K562 (cell line): ENCODE measurements around the gene POLD4. TPM values are rescaled to one million over a fixed set of nuclear protein-coding genes. Genes with fewer than 3 reads are reported as not detected.
A peak's percentile ranks its signal among the peaks of the same experiment; 100 is the strongest.

Experiments
- ATAC-seq: fragments of 200-7000 bp; cut with Tn5 transposase; 3 replicates; pipeline ENCODE4 v1.9.1; 2020; ENCODE audit warnings: moderate library complexity
- BruUV-seq: library from RNA; stranded (reverse); fragments of 400-500 nt; replicated peaks from 2 replicates; lab custom pipeline; 2021; lab: Mats Ljungman, UMichigan
- CTCF ChIA-PET: fragments of 300-600 bp; formaldehyde crosslinking; extraction: SDS; loops from one replicate; lab custom pipeline; 2021; ENCODE audit warnings: low intra/inter-chr PET ratio; lab: Yijun Ruan, JAX
- POLR2A ChIA-PET: fragments of 300-600, 350-650 bp; sonication (Branson Sonifier 250); formaldehyde crosslinking; extraction: SDS; loops from one replicate; lab custom pipeline; 2021; ENCODE audit warnings: antibody characterized with exemption, inconsistent platforms; lab: Yijun Ruan, JAX
- DNase-seq, 4 experiments: peaks; one replicate each; pipeline versions ENCODE4 v3.0.0 to v3.0.0-alpha.2; 2011 to 2018; ENCODE audit warnings: low spot score in 3 of 4, mixed read lengths in 3 of 4; ENCODE audit errors: extremely low read depth in 1 of 4
- FAIRE-seq: peaks from 2 replicates; lab custom pipeline; 2011; peaks lifted over from hg19 to GRCh38; lab: Jason Lieb, UNC
- H2AFZ ChIP-seq: 2 replicates; pipeline ENCODE4 v1.6.0; 2011; ENCODE audit warnings: low read depth, low read length, control low read depth, inconsistent platforms
- H3K27ac ChIP-seq: fragments of 200-600 bp; 3 replicates; pipeline ENCODE4 v1.8.0; 2011; ENCODE audit warnings: low read depth, mild to moderate bottlenecking, control low read depth, inconsistent platforms, low read length, moderate library complexity, mixed read lengths; ENCODE audit errors: extremely low read depth
- H3K27me3 ChIP-seq, 2 experiments: fragments of 300-600 bp in 1 of 2; 2 replicates in 1 of 2; 3 replicates in 1 of 2; pipeline versions ENCODE4 v1.6.0 to v1.8.0; 2011; ENCODE audit warnings: inconsistent platforms in 2 of 2, low read length in 2 of 2, mild to moderate bottlenecking in 1 of 2, mixed read lengths in 1 of 2, moderate library complexity in 1 of 2; ENCODE audit not compliant: control insufficient read depth in 2 of 2, insufficient read depth in 2 of 2
- H3K36me3 ChIP-seq: fragments of 300-600 bp; 3 replicates; pipeline ENCODE4 v1.8.0; 2011; ENCODE audit warnings: mild to moderate bottlenecking, low read length, inconsistent platforms; ENCODE audit not compliant: control insufficient read depth, insufficient read depth
- H3K4me1 ChIP-seq, 2 experiments: fragments of 200-600 bp in 1 of 2; replicated peaks in 1 of 2; 2 replicates in 1 of 2; 3 replicates in 1 of 2; pipeline versions ENCODE4 v1.5.1 to v1.8.0; 2011; ENCODE audit warnings: inconsistent platforms in 2 of 2, low read length in 2 of 2, mild to moderate bottlenecking in 1 of 2, mixed read lengths in 1 of 2, moderate library complexity in 1 of 2; ENCODE audit not compliant: control insufficient read depth in 2 of 2, insufficient read depth in 2 of 2
- H3K4me2 ChIP-seq: 2 replicates; pipeline ENCODE4 v1.6.1; 2011; ENCODE audit warnings: low read length, control low read depth, inconsistent platforms, mixed read lengths; ENCODE audit not compliant: insufficient read depth
- H3K4me3 ChIP-seq: fragments of 200-600 bp; sonication (generic), shearing (Covaris generic); 2 replicates; pipeline ENCODE4 v1.5.1; 2016; ENCODE audit warnings: control low read depth, inconsistent platforms
- H3K79me2 ChIP-seq: fragments of 200-600 bp; 3 replicates; pipeline ENCODE4 v1.8.0; 2011; ENCODE audit warnings: low read length, inconsistent platforms; ENCODE audit not compliant: control insufficient read depth, insufficient read depth
- H3K9ac ChIP-seq, 2 experiments: 2 replicates each; pipeline versions ENCODE4 v1.6.0 to v1.6.1; 2011; ENCODE audit warnings: low read depth in 2 of 2, low read length in 2 of 2, control low read depth in 1 of 2, inconsistent platforms in 1 of 2, mild to moderate bottlenecking in 1 of 2, mixed read lengths in 1 of 2; ENCODE audit not compliant: insufficient read depth in 1 of 2
- H3K9me1 ChIP-seq: one replicate; pipeline ENCODE4 v1.6.0; 2011; ENCODE audit warnings: inconsistent platforms, mild to moderate bottlenecking, low read length, moderate library complexity; ENCODE audit not compliant: control insufficient read depth, insufficient read depth
- H3K9me3 ChIP-seq: replicated peaks from 2 replicates; pipeline ENCODE4 v1.5.1; 2011; ENCODE audit warnings: low read depth, low read length, inconsistent platforms; ENCODE audit not compliant: control insufficient read depth, insufficient read depth
- H4K20me1 ChIP-seq: replicated peaks from 2 replicates; pipeline ENCODE4 v1.6.1; 2011; ENCODE audit warnings: low read length, inconsistent platforms, mixed read lengths; ENCODE audit not compliant: control insufficient read depth, insufficient read depth
- AFF1 ChIP-seq, 2 experiments: fragments of 450-650 bp; IDR thresholded peaks; 2 replicates each; pipeline ENCODE4 v1.6.1; 2018; ENCODE audit warnings: mild to moderate bottlenecking in 2 of 2, low read depth in 1 of 2; ENCODE audit not compliant: partially characterized antibody in 2 of 2
- BRD9 ChIP-seq: fragments of 450-650 bp; IDR thresholded peaks from 2 replicates; pipeline ENCODE4 v1.6.1; 2018; ENCODE audit warnings: low read depth; ENCODE audit not compliant: partially characterized antibody
- BRF1 ChIP-seq: IDR thresholded peaks from 3 replicates; pipeline ENCODE4 v1.6.1; 2011; ENCODE audit warnings: borderline replicate concordance, mild to moderate bottlenecking; ENCODE audit not compliant: insufficient read length; ENCODE audit errors: extremely low read depth
- CBX8 ChIP-seq: fragments of 200-600 bp; sonication (generic); IDR thresholded peaks from 2 replicates; pipeline ENCODE4 v1.6.1; 2012; ENCODE audit warnings: borderline replicate concordance, mixed run types, low read depth, mild to moderate bottlenecking, moderate library complexity, mixed read lengths, low read length, control low read depth, inconsistent platforms; ENCODE audit not compliant: poor library complexity, severe bottlenecking; ENCODE audit errors: extremely low read depth
- EGR1 ChIP-seq: fragments of 450-650 bp; conservative IDR thresholded peaks from 2 replicates; pipeline ENCODE4 v1.6.1; 2017; ENCODE audit warnings: mild to moderate bottlenecking
- FOXK1 ChIP-seq: sonication (generic); formaldehyde crosslinking; IDR thresholded peaks from 2 replicates; pipeline ENCODE4 v1.8.0; 2022; ENCODE audit warnings: missing genetic modification reagents, mild to moderate bottlenecking, borderline replicate concordance
- RBM39 ChIP-seq: fragments of 200-400 bp; formaldehyde crosslinking; optimal IDR thresholded peaks from 2 replicates; pipeline ENCODE3; 2018; ENCODE audit warnings: low read depth, low read length
- SIX5 ChIP-seq, 2 experiments: IDR thresholded peaks; 2 replicates each; pipeline ENCODE4 v1.6.1; 2011; ENCODE audit warnings: low read length in 2 of 2, borderline replicate concordance in 1 of 2, low read depth in 1 of 2, mild to moderate bottlenecking in 1 of 2, moderate library complexity in 1 of 2; ENCODE audit not compliant: insufficient read depth in 1 of 2
- STAG1 ChIP-seq: sonication (generic); formaldehyde crosslinking; IDR thresholded peaks from 2 replicates; pipeline ENCODE4 v1.5.0; 2020; ENCODE audit warnings: missing genetic modification reagents, borderline replicate concordance
- TEAD2 ChIP-seq: fragments of 450-650 bp; IDR thresholded peaks from 2 replicates; pipeline ENCODE4 v1.6.1; 2016; ENCODE audit warnings: missing genetic modification characterization, control low read depth, missing compliant biosample characterization
- ZBED1 ChIP-seq: IDR thresholded peaks from 2 replicates; pipeline ENCODE4 v1.6.1; 2014
- ZNF277 ChIP-seq: fragments of 250-450 bp; sonication (Bioruptor Pico); IDR thresholded peaks from 2 replicates; pipeline ENCODE4 v1.8.0; 2022; ENCODE audit warnings: inconsistent platforms, mild to moderate bottlenecking, moderate library complexity, borderline replicate concordance
- ZNF589 ChIP-seq: fragments of 200-800 bp; sonication (Bioruptor generic); IDR thresholded peaks from 2 replicates; pipeline ENCODE4 v1.6.1; 2016; ENCODE audit warnings: low read depth, missing genetic modification characterization, missing compliant biosample characterization
- ZNF764 ChIP-seq: fragments of 250-450 bp; sonication (Bioruptor Pico); IDR thresholded peaks from 2 replicates; pipeline ENCODE4 v1.4.0; 2020; ENCODE audit warnings: low read depth, mild to moderate bottlenecking, moderate library complexity
- WGBS: fragments of 100-300 bp; shearing (Covaris generic); methylation state at CpG from one replicate; pipeline ENCODE4 v1.1.6; 2016; ENCODE audit warnings: low coverage, mixed read lengths; ENCODE audit not compliant: insufficient coverage; ENCODE audit errors: missing lambda C conversion rate; 5-methylcytosine and 5-hydroxymethylcytosine counted together
- in situ Hi-C: fragments of 300-500 bp; cut with MboI; formaldehyde crosslinking; loops from 4 replicates; pipeline ENCODE4 v1.15.0; 2018; ENCODE audit warnings: inconsistent platforms, mixed read lengths
- intact Hi-C: fragments of 100-400 bp; cut with micrococcal nuclease; formaldehyde crosslinking; loops from 2 replicates; pipeline ENCODE4 v1.14.2; 2022
- polyA plus RNA-seq, 8 experiments: library from polyadenylated mRNA; depleted of rRNA in 4 of 8; stranded (reverse) in 5 of 8; unstranded in 3 of 8; fragments of >200 nt; fragmentation: Nextera tagmentation in 2 of 8; fragmentation: Illumina TruSeq in 1 of 8; extraction: Ambion mirVana in 2 of 8; extraction: Trizol in 1 of 8; gene quantifications; 2 replicates each; pipeline versions ENCODE4 v1.2.1 to v1.2.3, GENCODE V29; 2011 to 2014; ENCODE audit warnings: inconsistent platforms in 1 of 8, missing spikeins in 1 of 8
- total RNA-seq, 7 experiments: library from RNA; depleted of rRNA in 6 of 7; stranded (reverse); fragments of >200 nt in 6 of 7; fragmentation: Illumina TruSeq in 2 of 7; extraction: Trizol in 2 of 7; gene quantifications; 2 replicates each; pipeline versions ENCODE4 v1.2.1 to v1.2.3, GENCODE V29; 2011 to 2021; ENCODE audit warnings: low replicate concordance in 1 of 7

The POLD4 gene
- total and polyA plus RNA-seq, 9 of the 15 experiments (the other 6 are each of a cell fraction or from before 2014, with no cell fraction given) = 5.8 to 64.5 (median 18.3) TPM

GRCh38 chr11:67382276-67383136, 29.2 kb upstream of the POLD4 start:
- Histone ChIP-seq H3K9me1 (no peaks in the 10 kb centered on the region), H3K27ac (no peak overlapping the region), H4K20me1 (no peaks in the 10 kb centered on the region), H3K4me1 (peaks cover 43 to 51% of the 10 kb centered on the region in 2 experiments), H3K27me3 (no peaks in the 10 kb centered on the region), H3K4me2 (no peak overlapping the region), H3K79me2 (no peaks in the 10 kb centered on the region), H3K4me3 (no peak overlapping the region), H3K9me3 (no peaks in the 10 kb centered on the region), H3K36me3 (no peaks in the 10 kb centered on the region), H3K9ac (peak overlapping the region in 1 of 2 experiments; percentile 57; a peak in 1 of 4 replicates), H2AFZ (peak overlapping the region; percentile 61; the same call in 1 of the 2 replicates)
- ATAC-seq (peak; percentile 88), FAIRE-seq (peak; percentile 94), DNase-seq (peak; percentile 68 to 91 (median 78))
- ChIA-PET POLR2A (interaction anchor here (0.5 to 2.6 kb wide), 13 partner anchors 9 to 454 kb away, joined by 3 to 11 read pairs (median 3); partner anchors contain the start of genes CLCF1 and RAD9A), CTCF (interaction anchor here (0.7 to 2.9 kb wide), 8 partner anchors 25 to 300 kb away, joined by 3 to 41 read pairs (median 6); partner anchors contain the start of gene POLD4)
- intact Hi-C loops (loop anchor here (1.0 to 5.0 kb wide), 4 partner anchors 25 to 300 kb away; partner anchors contain the start of gene POLD4), in situ Hi-C loops (loop anchor here (5.0 kb wide), 1 partner anchor 120 kb away; no protein-coding TSS in a partner anchor)
- 27% methylated on average over 14 of the region's 16 CpGs for WGBS
- no TSS peak for BruUV-seq
- no peak for TF ChIP-seq BRF1
- TF ChIP-seq RBM39 = peak; percentile 51
- no peak for TF ChIP-seq SIX5 (IDR thresholded peaks at IDR 0.05; ENCODE audit: borderline replicate concordance in 1 of 2, insufficient read depth in 1 of 2, low read depth in 1 of 2, low read length in 2 of 2)
- TF ChIP-seq EGR1 = peak; percentile 33; the same call in 1 of the 2 replicates
- TF ChIP-seq BRD9 = peak; percentile 88
- TF ChIP-seq ZNF764 = 0 out of 2 replicates have a peak, but pooled peaks have one; percentile 16
- TF ChIP-seq ZNF589 (CRISPR knock-in tag) = no peak
- TF ChIP-seq FOXK1 (CRISPR knock-in tag) = no peak; the same call in 1 of the 2 replicates
- no peak for TF ChIP-seq ZBED1
- no peak for TF ChIP-seq AFF1 (IDR thresholded peaks at IDR 0.05; ENCODE audit: low read depth in 1 of 2, partially characterized antibody in 2 of 2)
- no peak for TF ChIP-seq TEAD2
- TF ChIP-seq ZNF277 (CRISPR knock-in tag) = no peak
- TF ChIP-seq STAG1 = peak; percentile 90; the same call in 1 of the 2 replicates
- no peak for TF ChIP-seq CBX8
